GM18519 (cell line): ENCODE results near the gene RASGRP1.

Source experiments
- ATAC-seq: cut with Tn5 transposase; IDR thresholded peaks from one replicate; pipeline ENCODE4 v1.9.1; 2021; ENCODE audit warnings: mild to moderate bottlenecking, moderate library complexity; ENCODE audit not compliant: unreplicated experiment, low FRiP score

Gene RASGRP1

DNA sequence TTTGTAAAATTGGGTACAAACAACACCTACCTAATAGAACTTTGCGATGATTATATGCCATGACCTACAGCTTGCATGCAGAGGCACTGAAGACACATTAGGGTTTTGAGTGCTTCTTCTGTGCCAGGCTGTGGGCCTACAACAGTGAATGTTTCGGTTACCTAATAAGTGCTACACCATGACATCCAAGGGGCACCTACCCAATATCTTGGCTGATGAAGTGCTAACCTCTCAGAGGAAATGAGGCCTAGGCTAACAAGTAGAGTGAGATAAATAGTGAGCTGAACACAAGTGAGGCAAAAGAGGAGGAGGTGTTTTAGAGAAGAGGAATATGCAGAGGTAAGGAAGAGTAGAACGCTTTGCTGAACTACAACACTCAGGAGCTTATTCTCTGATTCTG, 12.2 kb upstream of the RASGRP1 start:
- ATAC-seq, result no peak

DNA sequence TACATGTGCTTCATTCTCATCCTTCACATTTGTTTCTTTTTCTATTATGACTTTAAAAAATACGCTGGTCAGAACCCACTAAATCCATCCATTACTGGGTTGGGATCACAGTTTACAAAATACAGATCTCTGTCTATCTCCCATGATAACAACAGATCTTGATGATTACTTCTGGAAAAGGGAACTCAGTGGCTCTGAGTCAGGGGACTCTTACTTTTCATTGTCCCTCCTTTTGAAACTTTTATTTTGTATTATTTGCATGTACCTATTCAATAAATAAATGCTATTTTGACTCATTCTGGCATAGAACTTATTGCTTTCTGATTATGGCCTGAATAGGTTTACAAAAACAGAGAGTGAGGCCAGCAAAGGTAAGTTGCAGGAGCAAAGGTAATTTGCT, 11.6 kb upstream of the RASGRP1 start:
- ATAC-seq, result no peak

DNA sequence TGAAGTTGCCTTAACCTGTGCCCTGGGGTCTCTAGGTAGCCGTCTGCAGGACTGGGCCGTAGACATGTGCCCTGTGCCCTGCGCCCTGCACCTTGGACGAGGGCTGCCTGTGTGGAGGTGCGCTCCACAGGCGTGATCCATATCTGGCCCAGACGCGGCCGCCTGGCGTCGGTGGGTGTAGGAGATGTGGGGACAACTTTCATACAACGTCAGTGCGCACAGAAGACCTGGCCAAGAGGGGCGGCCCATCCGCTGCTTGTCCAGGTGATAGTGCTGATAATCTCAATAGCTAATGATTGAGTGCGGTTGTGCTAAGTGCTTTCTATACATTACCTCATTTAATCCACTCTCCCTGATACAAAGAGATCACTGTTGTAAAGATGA, 665 bp upstream of the RASGRP1 start:
- no peak for ATAC-seq

DNA sequence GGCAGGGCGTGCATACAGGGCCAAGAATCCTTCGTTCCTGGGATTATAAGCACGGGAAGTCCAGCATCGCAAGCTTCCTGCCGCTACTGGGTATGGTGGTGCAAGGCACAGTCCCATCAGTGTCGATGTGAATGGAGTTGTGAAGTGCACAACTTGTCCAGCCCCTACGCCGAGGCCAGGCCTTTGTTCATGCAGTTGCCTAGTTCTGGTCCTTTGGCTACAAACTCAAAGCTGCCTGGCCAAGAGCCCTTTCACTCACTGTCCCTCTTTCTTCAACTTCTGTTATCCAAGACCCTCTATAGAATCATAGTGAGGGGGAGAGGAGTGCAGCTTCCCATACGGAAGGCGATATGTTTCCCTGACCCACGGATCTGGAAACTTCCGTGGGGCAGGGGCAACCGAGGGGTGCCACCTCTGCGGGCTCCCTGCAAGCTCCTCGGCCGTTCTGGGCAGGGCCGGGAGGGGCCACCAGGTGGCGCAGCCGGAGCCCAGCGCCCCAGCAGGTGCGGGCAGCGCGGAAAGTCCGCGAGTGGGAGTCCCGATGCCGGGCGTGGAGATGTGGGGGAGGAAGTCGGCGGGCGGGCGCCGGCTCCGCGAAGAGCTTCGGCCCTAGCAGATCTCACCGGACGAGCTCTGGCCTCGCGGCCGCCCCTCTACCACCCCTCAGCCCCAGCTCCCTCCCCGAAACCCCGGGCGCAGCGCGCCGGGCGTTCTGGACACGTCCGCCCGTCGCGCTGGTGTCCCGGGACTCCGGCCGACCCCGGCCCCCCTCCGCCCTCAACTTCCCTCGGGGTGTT, 693 bp downstream of the RASGRP1 start:
- peak; percentile 35 for ATAC-seq

DNA sequence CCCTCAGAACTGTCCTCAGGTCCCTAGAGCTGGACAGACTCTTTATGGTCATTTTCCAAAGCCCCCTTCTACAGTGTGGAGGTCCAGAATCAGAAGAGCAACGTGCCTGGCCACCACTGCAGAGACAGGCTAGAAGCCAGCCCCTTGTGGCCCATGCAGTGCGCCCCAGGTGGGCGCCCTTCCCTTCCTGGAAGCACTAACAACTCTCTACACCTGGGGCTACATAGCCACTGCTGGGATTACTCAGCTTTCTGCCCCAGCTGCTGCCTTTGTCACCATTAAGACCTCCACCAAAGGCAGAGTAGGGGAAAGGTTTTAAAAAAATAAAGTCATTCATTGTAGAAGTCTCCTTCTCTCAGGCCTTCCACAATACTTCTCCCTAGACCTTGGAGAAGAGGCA, 2.3 kb downstream of the RASGRP1 start:
- no peak for ATAC-seq

DNA sequence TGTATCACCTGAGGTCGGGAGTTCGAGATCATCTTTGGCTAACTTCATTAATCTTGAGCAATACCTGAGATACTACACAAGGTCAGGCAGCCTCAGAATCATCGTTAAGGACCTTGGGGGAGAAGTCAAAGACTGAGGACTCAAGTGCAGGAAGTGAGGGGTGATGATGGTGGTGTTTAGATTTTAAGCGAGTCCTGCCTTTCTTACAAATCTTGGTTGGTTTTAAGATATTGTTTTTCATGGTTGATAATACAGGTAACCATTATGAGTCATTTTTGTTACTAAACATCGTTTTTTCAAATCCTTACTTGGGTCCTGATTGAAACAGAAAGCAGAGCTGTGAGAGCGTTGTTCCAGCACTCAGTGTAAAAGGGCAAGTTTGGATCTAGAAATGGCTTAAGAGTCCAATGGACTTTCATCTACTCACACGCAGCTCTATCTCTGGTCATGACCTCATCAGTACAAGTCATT, 4.1 kb downstream of the RASGRP1 start:
- ATAC-seq, result peak; percentile 37

DNA sequence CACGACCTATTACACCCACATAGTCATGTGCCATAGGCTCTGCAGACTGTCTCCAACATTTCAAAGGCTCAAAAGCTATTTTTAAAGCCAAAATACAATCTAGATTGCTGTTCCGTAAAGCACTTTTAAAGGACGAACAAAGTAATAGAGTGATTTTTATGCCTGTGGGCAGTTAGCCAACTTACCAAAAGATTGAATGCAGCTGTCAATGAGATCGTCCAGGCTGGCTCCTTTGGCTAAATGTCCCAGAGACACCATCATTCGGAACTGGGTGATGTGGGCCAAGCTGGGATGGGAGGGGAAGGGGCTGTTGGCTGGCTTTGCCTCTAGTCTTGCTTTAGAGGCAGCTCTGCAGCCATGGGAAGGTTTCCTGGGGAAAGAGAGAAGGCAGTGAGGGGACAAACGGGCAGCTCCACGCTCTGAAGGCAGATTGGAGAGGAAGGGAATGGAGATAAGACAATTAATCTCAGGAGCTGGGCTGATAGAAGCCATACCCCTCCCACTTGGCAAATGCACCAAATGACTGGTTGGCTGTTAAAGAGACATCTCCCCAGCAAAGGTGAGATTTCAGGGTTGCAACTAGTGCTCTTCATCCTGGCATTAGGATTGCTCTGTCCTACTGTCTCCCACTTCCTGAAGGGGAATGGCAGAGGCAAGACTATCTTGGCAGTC, 4.8 kb downstream of the RASGRP1 start:
- no peak for ATAC-seq

DNA sequence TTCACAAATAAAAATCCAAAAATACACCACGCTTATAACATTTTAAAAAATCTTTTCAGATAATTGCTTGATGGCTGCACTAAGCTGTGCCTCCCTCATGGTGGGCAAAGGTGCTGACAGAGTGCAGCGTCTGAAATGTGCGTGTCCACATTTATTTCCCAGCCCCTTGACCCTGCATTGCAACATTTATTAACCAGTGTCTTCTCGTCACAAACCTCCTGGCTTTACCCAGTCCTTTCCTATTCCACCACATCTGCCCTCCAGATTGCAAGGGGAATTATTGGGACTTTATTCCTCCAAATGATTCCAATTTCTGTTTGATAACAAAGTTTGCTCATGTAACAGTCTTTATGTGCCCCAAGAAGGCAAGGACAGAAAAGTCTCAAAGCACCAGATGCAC, 5.5 kb downstream of the RASGRP1 start:
- ATAC-seq, result no peak

DNA sequence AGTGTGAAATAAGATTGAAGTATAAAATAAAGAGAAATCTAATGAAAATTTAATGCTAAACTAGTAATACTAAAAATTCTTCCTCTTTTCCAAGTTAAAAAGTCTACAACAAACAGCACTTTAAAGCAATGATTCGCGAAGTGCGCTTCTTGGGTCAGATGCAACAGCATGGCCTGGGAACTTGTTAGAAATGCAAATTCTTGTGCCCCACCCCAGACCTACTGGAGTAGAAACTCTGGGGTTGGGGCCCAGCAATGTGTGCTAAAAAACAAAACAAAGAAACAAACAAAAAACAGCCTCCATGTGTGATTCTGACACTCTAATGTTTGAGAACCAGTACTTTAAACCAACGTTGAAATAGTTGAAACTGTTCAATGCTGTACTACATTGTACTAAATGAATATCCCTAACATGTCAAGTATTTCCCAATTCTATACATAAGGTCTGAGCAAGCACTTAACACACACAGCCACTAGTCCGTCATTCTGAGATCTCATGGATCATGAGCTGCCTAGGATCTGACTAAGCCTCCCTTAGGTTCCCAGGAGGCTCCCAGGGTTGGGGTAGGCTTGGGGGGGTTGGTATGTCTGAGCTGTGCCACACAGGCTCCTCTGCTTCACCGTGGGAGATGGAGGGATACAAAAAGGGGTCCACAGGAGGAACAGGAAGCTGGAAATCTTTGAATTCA, 6.1 kb downstream of the RASGRP1 start:
- ATAC-seq, result no peak

DNA sequence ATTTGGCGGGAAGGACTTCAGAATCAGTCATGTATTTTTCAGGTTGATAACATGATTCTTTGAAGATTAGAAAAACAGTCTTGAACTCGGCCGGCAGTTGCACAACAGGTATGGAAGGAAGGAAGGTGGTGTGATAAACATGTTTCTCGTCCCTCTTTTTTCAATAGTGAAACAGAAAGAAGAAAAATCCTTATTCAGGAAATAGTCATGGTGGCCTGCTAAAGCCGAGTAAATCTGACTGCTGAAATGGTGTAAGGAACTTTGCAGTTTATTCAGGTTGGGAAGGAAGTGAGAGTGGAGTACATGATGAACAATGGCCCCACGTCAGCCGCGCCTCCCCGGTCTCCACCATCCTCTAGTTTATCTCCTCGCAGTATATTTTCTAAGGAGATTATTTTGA, 6.7 kb downstream of the RASGRP1 start:
- no peak for ATAC-seq

DNA sequence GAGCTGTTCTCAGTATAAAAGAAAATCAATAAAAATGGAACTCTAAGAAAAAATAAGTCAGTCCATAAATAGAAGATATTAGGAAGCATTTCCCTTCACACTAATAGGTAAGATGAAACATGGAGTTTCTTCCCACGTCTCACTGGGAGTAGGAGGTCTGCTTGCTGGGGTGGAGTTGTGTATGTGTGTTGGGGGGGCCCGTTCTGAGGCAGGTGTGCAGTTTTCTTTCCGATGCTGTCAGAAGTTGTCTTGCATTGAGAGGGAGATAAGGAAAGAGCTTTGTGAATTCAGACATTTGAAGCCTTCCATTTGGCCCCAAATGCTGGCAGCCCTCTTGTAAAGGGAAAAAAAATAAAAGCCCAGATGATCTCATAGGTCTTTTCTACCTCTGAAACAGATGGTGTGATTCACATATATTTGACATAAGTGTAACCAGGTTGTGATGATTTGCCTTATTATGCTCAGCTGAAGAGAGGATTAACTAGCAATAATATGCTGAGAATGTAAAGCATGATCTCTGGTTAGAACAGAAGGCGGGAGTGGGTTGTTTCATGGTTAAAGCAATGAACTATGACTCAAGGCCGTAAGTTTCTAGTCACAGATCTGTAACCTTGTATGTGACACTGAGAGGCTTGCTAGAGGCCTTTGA, 8.8 kb downstream of the RASGRP1 start:
- no peak for ATAC-seq

DNA sequence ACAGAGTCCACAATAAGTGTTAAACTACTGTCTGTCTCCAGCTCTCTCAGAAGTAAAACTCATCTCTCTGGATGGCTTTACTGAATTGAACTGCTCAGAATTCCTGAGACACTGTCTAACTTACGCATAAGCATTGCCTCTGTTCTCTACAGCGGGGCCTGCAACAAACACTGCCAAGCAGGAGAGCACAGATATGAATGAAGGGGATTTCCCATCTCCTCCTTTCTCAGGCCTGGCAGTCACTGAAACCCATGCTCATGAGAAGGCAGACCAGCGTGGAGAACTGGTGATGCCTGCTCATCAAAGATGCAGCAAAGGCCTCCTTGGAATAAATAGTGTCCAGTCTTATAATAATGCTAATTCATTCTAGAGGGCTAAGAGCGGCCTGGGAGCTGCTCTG, 10.3 kb downstream of the RASGRP1 start:
- peak; percentile 64 for ATAC-seq

DNA sequence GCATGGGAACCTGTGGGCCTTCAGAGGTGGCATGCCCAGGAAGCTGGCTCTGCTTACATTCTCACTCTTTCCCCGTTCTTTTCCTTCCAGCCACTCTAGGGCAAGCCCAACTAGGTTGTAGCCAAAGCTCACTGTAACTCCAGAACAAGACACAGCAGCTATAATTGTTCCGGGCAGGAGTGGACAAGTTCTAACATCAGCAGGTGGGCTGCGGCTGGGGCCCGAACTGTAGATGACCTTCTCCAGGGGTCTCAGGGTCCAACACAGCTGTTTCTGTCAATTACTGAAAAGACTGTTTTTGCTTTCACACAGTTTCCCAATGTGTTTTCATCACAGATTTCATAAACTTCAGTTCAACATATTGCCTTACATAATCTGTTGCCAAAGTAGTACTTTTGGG, 11.5 kb downstream of the RASGRP1 start:
- ATAC-seq, result no peak

DNA sequence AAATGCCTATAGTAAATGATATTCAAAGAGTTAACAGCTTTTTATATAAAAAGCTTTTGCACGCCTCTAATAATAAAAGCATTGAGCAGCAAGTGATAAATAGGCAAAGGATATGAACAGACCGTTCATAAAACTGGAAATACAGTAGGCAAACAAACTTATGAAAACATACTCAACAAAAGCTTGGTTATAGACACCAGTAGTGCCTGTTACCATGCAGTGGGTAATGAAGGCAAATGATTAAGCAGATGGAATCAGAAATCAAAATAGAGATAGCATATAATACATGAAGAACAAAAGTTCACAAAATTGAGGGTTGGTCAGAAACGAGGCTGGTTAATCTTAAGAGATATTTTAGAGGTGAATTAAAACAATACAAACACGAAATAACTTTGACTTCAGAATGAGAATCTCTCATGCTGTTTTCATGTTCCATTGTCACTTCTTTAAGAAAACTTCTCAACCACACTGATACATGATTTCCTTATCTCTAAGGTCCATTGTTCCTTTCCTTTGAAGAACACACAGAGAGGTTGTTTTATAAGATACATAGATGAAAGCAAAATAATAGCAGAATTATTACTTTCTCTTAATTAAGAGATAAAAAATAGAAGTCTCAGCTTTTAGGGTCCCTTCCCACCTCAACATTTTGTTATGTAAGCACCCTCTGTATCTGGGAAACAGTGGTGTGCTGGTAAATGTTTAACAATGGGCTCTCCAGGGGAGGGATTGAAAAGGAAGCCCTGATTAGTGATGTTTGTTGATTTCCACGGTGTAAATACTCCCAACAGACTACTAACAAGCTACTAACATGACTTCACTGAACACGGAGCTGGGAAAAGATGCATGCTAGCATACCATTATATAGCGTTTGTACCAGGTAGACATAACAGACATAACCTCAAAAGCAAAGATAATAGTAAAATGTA, 12.6 kb downstream of the RASGRP1 start:
- ATAC-seq, result no peak

DNA sequence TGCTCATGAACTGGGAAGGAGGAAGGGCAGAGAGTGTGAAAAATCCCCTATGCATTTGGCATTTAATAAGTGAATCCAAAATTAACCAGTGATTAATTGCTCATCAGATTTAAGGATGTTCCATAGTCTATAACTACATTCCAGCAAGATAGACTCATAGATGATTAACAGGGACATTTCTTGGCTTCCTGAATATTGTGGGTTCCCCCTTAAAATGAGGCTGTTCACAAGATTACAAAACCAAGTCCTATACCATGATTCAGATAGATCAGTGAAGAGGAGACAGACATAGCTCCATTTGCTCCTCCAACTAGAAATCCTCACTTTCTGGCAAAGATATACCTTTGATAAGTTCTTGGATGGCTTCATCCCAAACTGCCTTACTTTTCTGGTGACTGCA, 15.4 kb downstream of the RASGRP1 start:
- ATAC-seq, result no peak

DNA sequence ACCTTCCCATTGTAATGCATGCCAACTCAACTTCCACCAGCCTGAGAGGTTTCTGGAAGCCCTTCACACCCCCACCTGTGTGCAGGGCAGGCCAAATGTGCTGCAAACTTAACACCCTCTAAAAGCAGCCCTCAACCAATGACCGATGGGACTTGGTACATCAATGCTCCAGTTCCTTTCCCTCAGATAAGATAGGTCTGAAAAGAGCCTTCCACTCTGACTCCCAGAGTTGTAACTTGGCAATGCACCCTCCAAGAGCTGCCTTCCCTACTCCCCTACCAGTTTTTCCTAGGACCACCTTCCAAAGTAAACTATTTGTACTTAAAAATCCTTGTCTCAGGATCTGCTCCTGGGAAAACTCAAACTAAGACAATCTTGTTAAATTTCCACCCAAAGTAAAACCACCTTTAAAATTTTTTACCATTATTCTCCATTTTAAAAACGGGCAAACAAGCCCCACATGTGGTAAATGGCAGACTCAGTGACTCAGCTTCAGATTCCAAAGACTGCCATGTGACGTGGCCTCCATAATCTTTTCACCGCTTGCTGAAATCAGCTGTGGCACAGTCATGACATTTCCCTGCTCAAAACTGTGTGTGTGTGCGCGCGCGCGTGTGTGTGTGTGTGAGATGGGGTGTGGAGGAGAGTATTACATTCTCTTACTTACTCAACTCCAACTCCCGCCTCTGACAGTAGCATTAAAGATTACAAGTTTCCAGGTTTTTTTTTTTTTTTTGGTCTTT, 17.2 kb downstream of the RASGRP1 start:
- no peak for ATAC-seq

DNA sequence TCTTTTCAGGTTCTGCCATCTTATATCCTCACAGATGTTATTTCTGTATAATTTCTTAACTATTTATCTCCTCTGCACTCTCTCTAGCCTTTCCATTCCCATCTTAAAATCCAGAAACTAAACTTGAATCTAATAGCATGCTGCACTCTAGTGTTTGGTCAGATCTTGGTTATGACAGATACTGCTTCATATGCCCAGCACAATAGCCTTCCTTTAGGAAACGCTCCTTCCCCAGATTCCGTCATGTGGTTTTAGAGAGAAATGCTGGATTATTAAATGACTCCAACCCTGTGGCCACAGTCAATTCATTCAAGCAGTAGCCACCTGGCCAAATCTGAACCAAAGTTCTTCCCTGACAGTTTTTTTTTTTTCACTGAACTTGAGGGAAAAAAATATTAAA, 19.4 kb downstream of the RASGRP1 start:
- ATAC-seq, result no peak

DNA sequence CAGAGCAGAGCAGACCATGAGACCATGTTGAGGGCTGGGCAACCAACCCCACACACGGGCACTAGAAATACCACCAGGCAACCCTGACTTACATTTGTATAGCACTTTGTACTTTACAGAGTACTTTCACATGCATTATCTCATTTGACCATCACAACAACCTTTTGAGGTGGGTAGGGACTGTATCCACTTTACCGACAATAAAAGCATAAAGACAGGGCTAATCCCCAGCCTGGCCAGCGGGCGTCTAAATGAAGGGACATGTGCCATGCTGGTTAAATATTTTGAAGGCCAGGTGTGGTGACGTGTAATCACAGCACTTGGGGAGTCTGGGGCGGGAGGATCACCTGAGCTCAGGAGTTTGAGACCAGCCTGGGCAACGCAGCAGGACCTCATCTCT, 23.6 kb downstream of the RASGRP1 start:
- ATAC-seq, result no peak

DNA sequence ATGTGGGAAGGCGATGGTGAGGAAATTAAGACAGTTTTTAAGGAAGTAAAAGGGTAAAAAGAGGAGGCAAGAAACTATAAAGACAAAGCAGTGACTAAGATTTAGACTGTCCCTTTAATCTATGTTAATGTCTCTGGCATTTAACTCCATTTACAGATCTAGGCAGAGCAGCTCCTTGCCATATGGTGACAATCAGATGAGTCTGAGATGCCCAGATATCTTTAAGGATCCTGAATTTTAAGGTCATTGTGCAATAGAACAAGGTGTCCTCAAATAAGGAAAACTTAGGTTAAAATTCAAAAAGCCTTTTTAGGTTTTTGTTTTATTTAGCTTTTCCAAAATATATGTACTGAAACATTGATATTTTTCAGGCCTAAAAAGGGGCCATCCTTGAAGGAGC, 24.1 kb downstream of the RASGRP1 start:
- ATAC-seq, result no peak
